HEK293T (cell line): Measurements from ENCODE around the gene TMEM204.

Experiments
- BHLHE40 ChIP-seq: fragments of 450-650 bp; IDR thresholded peaks from 2 replicates; pipeline ENCODE4 v1.6.1; 2016; ENCODE audit warnings: mild to moderate bottlenecking, moderate library complexity, borderline replicate concordance
- FOXA1 ChIP-seq: fragments of 450-650 bp; IDR thresholded peaks from 2 replicates; pipeline ENCODE4 v1.6.1; 2016; ENCODE audit warnings: mild to moderate bottlenecking
- FOXM1 ChIP-seq: fragments of 450-650 bp; IDR thresholded peaks from 2 replicates; pipeline ENCODE4 v1.6.1; 2017; ENCODE audit warnings: mild to moderate bottlenecking, borderline replicate concordance
- NFRKB ChIP-seq: fragments of 450-650 bp; IDR thresholded peaks from 2 replicates; pipeline ENCODE4 v1.6.1; 2016; ENCODE audit warnings: mild to moderate bottlenecking, moderate library complexity
- PKNOX1 ChIP-seq: fragments of 450-650 bp; IDR thresholded peaks from 2 replicates; pipeline ENCODE4 v1.6.1; 2016
- SP1 ChIP-seq: fragments of 450-650 bp; IDR thresholded peaks from 2 replicates; pipeline ENCODE4 v1.6.1; 2017
- TARDBP ChIP-seq: fragments of 450-650 bp; IDR thresholded peaks from 2 replicates; pipeline ENCODE4 v1.6.1; 2016
- ZNF384 ChIP-seq: fragments of 450-650 bp; IDR thresholded peaks from 2 replicates; pipeline ENCODE4 v1.6.1; 2016

- TF ChIP-seq FOXA1 = no peak
- TF ChIP-seq ZNF384 = no peak
- TF ChIP-seq FOXM1 = no peak
- no peak for TF ChIP-seq PKNOX1
- no peak for TF ChIP-seq BHLHE40
- no peak for TF ChIP-seq SP1
- no peak for TF ChIP-seq TARDBP
- no peak for TF ChIP-seq NFRKB
These were observed 39.8 kb downstream of the TMEM204 start for GRCh38 chr16:1573301-1573700.
